Measurements from ENCODE around the gene DBET.
"Not testable (repeated sequence)": the region's sequence is repeated elsewhere in the genome, so short reads cannot be mapped to it uniquely, and the experiment has no call there.

DBET gene

GRCh38 chr4:190064342-190064741, at the start of gene DBET:
TSS of gene DBET (plus strand) at chr4:190064502.
- DNase-seq = not testable (repeated sequence)

GRCh38 chr4:190014771-190015537, 49.3 kb upstream of the DBET start:
- DNase-seq = no peak

- DNase-seq = no peak
Measured at GRCh38 chr4:190015538-190016368, 48.5 kb upstream of the DBET start.

- DNase-seq = no peak
Measured at GRCh38 chr4:190016369-190017289, 47.7 kb upstream of the DBET start.

GRCh38 chr4:190017357-190018200, 46.7 kb upstream of the DBET start:
- DNase-seq = no peak

GRCh38 chr4:190018201-190018920, 45.9 kb upstream of the DBET start:
- DNase-seq = no peak

GRCh38 chr4:190019023-190019858, 45.1 kb upstream of the DBET start:
- DNase-seq = no peak

- DNase-seq = not testable (repeated sequence)
Measured at GRCh38 chr4:190019859-190020463, 44.3 kb upstream of the DBET start.

- DNase-seq = no peak
Measured at GRCh38 chr4:190020790-190021717, 43.2 kb upstream of the DBET start.

GRCh38 chr4:190021973-190022372, 42.3 kb upstream of the DBET start:
- not testable (repeated sequence) for DNase-seq

- DNase-seq = not testable (repeated sequence)
Measured at GRCh38 chr4:190022614-190023281, 41.6 kb upstream of the DBET start.

- DNase-seq = not testable (repeated sequence)
Measured at GRCh38 chr4:190027156-190027555, 37.1 kb upstream of the DBET start, which contains the start of gene FRG2. TSS of gene FRG2 (minus strand) at chr4:190027256. CDS start at chr4:190027204, 52 bp downstream.

- not testable (repeated sequence) for DNase-seq
Measured at GRCh38 chr4:190031264-190031663, 33.0 kb upstream of the DBET start.

- DNase-seq = not testable (repeated sequence)
Measured at GRCh38 chr4:190037704-190038388, 26.5 kb upstream of the DBET start.

- not testable (repeated sequence) for DNase-seq
Measured at GRCh38 chr4:190040873-190041272, 23.4 kb upstream of the DBET start.

- DNase-seq = not testable (repeated sequence)
Measured at GRCh38 chr4:190047627-190048026, 16.7 kb upstream of the DBET start.

Data from SHP77 (cell line).